Stimulated activated CD4-positive, alpha-beta T cell treated with anti-CD3 and anti-CD28 coated beads, Interleukin-2, amount 100 ng/mL, for 48 hours (primary cell): ENCODE results near the gene ZBTB46.
A peak's percentile ranks its signal among the peaks of the same experiment; 100 is the strongest.

Experiments used
- DNase-seq, 2 donors: peaks; one replicate each; pipeline ENCODE4 v3.0.0-alpha.2; 2020

Gene ZBTB46

GRCh38 chr20:63765082-63765873 is 65.8 kb downstream of the ZBTB46 start:
- no peak for DNase-seq

- no peak for DNase-seq
Observed at GRCh38 chr20:63759377-63759901, 71.6 kb downstream of the ZBTB46 start.

GRCh38 chr20:63758152-63758551 is 72.9 kb downstream of the ZBTB46 start:
- DNase-seq = no peak

- no peak for DNase-seq
Observed at GRCh38 chr20:63756648-63756991, 74.4 kb downstream of the ZBTB46 start.

GRCh38 chr20:63755933-63756647 is 75.0 kb downstream of the ZBTB46 start:
- DNase-seq = no peak

GRCh38 chr20:63754008-63754407 is 77.1 kb downstream of the ZBTB46 start:
- DNase-seq = no peak

GRCh38 chr20:63753381-63753780 is 77.7 kb downstream of the ZBTB46 start:
- no peak for DNase-seq

- DNase-seq = no peak
Observed at GRCh38 chr20:63752411-63753101, 78.5 kb downstream of the ZBTB46 start.

GRCh38 chr20:63751471-63752271 is 79.4 kb downstream of the ZBTB46 start:
- peak in 1 of 2 donors; percentile 23 for DNase-seq

GRCh38 chr20:63750807-63751470 is 80.1 kb downstream of the ZBTB46 start:
- peak in 1 of 2 donors; percentile 46 for DNase-seq

- no peak for DNase-seq
Observed at GRCh38 chr20:63749597-63750508, 81.2 kb downstream of the ZBTB46 start.

GRCh38 chr20:63748934-63749270 is 82.2 kb downstream of the ZBTB46 start:
- DNase-seq = no peak

- no peak for DNase-seq
Observed at GRCh38 chr20:63748070-63748933, 82.8 kb downstream of the ZBTB46 start.

- DNase-seq = no peak
Observed at GRCh38 chr20:63747622-63748069, 83.4 kb downstream of the ZBTB46 start.

- no peak for DNase-seq
Observed at GRCh38 chr20:63746751-63747315, 84.2 kb downstream of the ZBTB46 start.

GRCh38 chr20:63745961-63746731 is 84.9 kb downstream of the ZBTB46 start:
- no peak for DNase-seq

GRCh38 chr20:63745424-63745805 is 85.6 kb downstream of the ZBTB46 start:
- DNase-seq = no peak

GRCh38 chr20:63744574-63745423 is 86.3 kb downstream of the ZBTB46 start:
- no peak for DNase-seq
